Brain microvascular endothelial cell (primary cell): ENCODE results near the gene ANKRD9.

Experiments
- DNase-seq: peaks from one replicate; pipeline ENCODE4 v3.0.0-alpha.2; 2020
- H3K27ac ChIP-seq: fragments of 250-450 bp; sonication (Bioruptor Pico); 2 replicates; pipeline ENCODE4 v1.5.1; 2020; ENCODE audit warnings: mild to moderate bottlenecking, moderate library complexity
- H3K27me3 ChIP-seq: fragments of 250-450 bp; sonication (Bioruptor Pico); replicated peaks from 2 replicates; pipeline ENCODE4 v1.5.1; 2020; ENCODE audit warnings: mild to moderate bottlenecking
- H3K36me3 ChIP-seq: fragments of 250-450 bp; sonication (Bioruptor Pico); replicated peaks from 2 replicates; pipeline ENCODE4 v1.5.1; 2020; ENCODE audit warnings: mild to moderate bottlenecking
- H3K4me3 ChIP-seq: 2 replicates; pipeline ENCODE4 v1.5.1; 2011; ENCODE audit warnings: low read depth, mild to moderate bottlenecking, control low read depth, low read length, moderate library complexity
- CTCF ChIP-seq: IDR thresholded peaks from 2 replicates; pipeline ENCODE4 v1.5.1; 2011; ENCODE audit warnings: low read depth, mild to moderate bottlenecking, moderate library complexity, low read length, control low read depth, inconsistent platforms; ENCODE audit errors: missing control alignments
- in situ Hi-C: cut with HindIII; loops from 2 replicates; pipeline ENCODE4 v1.10.0; 2017; ENCODE audit warnings: low sequenced_read_pairs, low pct_ligation_motif_present

ANKRD9 gene

GRCh38 chr14:102479777-102480176, 29.8 kb downstream of the ANKRD9 start:
- peaks cover 2% of the 10 kb centered on the region for H3K36me3 ChIP-seq
- no peak overlapping the region for H3K27ac ChIP-seq
- in situ Hi-C loops, result no loop called here
- no peak overlapping the region for H3K4me3 ChIP-seq
- TF ChIP-seq CTCF, result no peak
- no peak for DNase-seq
- H3K27me3 ChIP-seq, result no peaks in the 10 kb centered on the region

DNA sequence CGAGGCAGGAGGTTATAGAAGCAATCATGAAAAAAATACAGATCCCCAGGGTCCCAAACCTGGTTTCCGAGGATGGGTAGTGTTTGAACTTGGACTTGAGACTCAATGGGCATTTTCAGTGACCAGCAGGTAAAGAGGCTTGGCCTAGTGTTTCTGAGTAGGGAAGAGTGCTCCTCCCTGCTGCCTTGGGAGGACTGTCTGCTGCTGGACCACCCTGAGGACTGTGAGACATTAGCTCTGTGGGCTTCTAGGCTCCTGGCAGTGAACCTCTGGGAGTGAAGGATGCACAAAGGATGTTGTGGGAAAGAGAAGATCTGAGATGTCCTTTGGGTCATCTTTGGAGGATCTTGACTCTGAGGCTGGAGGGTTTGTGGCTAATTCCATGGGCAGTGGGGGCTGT, 30.5 kb downstream of the ANKRD9 start:
- in situ Hi-C loops, result no loop called here
- H3K4me3 ChIP-seq, result no peak overlapping the region
- TF ChIP-seq CTCF, result no peak
- H3K36me3 ChIP-seq, result peaks cover 2% of the 10 kb centered on the region
- no peak for DNase-seq
- H3K27ac ChIP-seq, result no peak overlapping the region
- H3K27me3 ChIP-seq, result no peaks in the 10 kb centered on the region

- no peaks in the 10 kb centered on the region for H3K27me3 ChIP-seq
- H3K36me3 ChIP-seq, result peaks cover 2% of the 10 kb centered on the region
- TF ChIP-seq CTCF, result no peak
- in situ Hi-C loops, result no loop called here
- no peak overlapping the region for H3K4me3 ChIP-seq
- DNase-seq, result no peak
- H3K27ac ChIP-seq, result no peak overlapping the region
Measured at GRCh38 chr14:102474934-102475333, 34.6 kb downstream of the ANKRD9 start.

DNA sequence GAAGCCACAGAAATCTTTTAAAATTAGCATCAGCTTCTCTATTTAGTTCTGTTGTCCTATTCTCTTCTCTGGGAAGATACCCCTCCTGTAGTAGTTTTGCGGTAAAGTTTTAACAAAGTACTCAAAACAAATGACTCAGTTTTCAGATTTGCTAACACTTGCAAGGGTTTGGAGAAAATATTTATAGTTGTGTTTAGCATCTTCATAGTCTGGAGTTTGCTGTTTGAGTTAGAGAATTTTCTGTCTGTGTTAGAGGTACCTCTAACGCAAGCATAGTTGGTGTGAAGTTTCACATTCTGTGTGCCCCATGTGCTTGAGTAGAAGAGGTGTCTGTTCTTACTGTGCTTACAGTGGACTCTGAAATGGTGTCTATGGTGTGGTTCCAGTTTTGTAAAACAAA, 36.0 kb downstream of the ANKRD9 start:
- Histone ChIP-seq H3K27me3 (no peaks in the 10 kb centered on the region), H3K27ac (no peak overlapping the region), H3K36me3 (peaks cover 2% of the 10 kb centered on the region), H3K4me3 (no peak overlapping the region)
- in situ Hi-C loops, result no loop called here
- no peak for TF ChIP-seq CTCF
- DNase-seq, result no peak

DNA sequence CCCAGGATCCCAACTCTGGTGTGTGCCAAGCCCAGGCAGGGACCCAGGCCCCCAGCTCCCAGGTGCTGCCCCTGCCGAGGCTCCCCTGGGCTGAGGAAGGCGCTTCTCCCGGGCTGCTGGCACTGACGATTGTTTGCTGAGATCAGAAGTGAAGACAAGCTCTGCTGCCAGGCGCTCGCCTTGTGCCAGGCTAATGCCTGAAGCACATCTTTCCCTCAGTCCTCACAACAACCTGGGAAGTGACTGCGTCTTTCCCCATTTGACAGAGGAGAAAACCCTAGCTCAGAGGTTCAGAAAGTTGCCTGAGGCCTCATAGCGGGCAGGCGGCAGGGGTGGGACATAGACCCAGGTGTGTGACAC, 36.8 kb downstream of the ANKRD9 start:
- Histone ChIP-seq H3K4me3 (no peak overlapping the region), H3K27ac (no peak overlapping the region), H3K36me3 (peaks cover 2% of the 10 kb centered on the region), H3K27me3 (no peaks in the 10 kb centered on the region)
- in situ Hi-C loops, result no loop called here
- no peak for TF ChIP-seq CTCF
- no peak for DNase-seq

- in situ Hi-C loops, result no loop called here
- no peak for DNase-seq
Measured at GRCh38 chr14:102471921-102472790, 37.4 kb downstream of the ANKRD9 start.

More at GRCh38 chr14:102471921-102472790, 37.4 kb downstream of the ANKRD9 start:
- H3K27me3 ChIP-seq, result no peaks in the 10 kb centered on the region
- no peak overlapping the region for H3K4me3 ChIP-seq
- H3K27ac ChIP-seq, result no peak overlapping the region
- TF ChIP-seq CTCF, result no peak
- peaks cover 2% of the 10 kb centered on the region for H3K36me3 ChIP-seq
